DMS153 (cell line): ENCODE data around the gene ARCN1.
"Not testable (repeated sequence)": the region's sequence is repeated elsewhere in the genome, so short reads cannot be mapped to it uniquely, and the experiment has no call there.

ENCODE experiments used
- DNase-seq: peaks from one replicate; lab custom pipeline; 2025; lab: John Stamatoyannopoulos, UW

Gene ARCN1

DNA sequence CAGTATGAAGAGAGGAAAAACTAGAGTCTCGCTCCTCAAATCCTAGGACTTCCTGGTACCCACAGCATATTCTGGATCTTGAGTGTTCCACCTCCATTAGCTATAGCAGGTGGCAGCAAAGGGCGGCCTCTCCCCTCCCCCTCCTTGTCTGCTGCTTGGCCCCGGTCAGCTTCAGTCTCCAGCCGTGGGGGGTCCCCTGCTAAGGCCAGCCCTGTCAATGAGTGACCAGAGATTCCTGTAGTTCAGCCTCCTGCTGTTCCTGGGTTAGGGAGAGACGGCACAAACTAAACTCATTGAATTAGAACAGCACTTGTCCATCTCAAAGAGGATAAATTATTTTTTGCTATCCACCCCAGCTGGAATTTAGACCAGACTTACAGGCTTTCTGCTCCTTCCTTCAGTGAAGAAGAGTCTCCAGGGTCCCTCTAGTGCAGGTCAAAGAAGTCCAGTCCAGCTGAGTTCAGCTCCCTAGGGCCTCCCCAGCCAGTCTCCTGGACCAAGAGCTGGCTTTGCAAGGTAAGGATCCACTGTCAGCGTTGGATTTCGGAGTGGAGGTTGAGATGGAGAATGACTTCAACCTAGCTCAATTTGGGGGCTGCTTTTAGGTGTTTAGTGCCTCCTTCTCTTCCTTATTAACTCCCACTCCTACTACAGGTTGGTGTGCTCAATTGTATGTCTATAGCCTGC is 34.1 kb downstream of the ARCN1 start:
- no peak for DNase-seq

DNA sequence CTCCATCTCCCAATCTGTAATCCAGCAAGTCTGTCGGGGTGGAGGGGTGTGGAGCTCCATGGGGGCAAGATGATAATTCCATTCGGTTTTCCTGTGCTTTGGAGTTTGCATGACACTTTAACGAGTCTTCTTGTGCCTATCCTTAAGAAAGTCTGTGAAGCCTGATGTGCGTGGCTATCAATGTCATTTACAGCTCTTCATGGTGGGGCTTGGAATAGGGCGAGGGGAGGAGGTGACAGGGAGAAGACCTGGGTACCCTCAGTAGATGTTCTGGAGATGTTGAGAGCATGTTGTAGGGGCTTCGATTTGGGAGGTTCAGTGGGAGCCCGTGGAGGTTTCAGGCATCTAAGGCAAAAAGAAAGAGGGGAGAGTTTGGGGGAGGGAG is 34.6 kb downstream of the ARCN1 start:
- no peak for DNase-seq

DNA sequence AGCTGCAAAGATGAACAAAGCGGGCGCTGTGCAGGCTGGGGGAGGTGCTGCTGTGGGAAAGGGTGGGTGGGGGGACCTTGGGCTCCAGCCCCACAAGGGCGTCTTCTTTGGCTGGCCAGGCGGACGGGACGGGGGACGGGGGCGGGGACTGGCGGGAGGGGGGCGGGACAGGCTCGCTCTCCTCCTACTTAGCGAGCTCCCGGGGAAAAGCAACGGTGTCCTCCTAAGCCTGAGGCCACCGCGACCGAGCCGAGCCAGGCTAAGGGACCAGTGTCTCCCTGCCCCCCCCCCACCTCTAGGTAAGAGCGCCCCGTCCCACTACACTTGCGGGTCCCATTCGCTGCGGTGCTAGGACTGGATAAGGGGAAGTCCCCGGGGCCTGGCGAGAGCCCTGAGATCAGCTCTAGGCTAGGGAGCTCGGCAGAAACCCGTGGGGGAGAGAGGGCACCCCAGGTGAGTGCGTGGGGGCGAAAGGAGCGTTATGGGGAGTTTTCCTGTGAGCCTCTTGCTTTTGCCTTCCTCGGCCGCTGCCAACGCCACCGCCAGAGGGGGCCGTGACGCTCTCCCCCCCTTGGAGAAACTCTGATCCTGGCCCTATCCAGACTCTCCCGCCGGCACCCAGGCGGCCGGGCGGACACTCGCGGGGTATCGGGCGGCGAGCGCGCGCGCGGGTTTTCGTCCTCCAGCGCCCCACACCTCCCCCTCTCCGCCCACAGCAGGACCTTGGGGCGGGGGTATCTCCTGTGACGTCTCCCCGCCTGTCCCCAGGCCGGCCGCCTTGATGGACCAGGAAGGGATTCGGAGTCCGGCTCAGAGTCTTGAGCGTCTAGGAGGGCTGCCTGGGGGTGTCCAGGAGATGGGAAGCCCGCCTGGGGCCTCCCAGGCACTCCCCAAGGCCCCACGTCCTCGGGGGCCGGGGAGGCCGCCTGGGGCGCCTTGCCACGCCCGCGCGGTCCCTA is 35.5 kb downstream of the ARCN1 start, which contains the start of gene PHLDB1:
Gene PHLDB1 (plus strand): TSS at position 215 of the 959 bp plus-strand sequence. CDS start 6,222 bp downstream, outside the sequence.
- DNase-seq, result no peak

DNA sequence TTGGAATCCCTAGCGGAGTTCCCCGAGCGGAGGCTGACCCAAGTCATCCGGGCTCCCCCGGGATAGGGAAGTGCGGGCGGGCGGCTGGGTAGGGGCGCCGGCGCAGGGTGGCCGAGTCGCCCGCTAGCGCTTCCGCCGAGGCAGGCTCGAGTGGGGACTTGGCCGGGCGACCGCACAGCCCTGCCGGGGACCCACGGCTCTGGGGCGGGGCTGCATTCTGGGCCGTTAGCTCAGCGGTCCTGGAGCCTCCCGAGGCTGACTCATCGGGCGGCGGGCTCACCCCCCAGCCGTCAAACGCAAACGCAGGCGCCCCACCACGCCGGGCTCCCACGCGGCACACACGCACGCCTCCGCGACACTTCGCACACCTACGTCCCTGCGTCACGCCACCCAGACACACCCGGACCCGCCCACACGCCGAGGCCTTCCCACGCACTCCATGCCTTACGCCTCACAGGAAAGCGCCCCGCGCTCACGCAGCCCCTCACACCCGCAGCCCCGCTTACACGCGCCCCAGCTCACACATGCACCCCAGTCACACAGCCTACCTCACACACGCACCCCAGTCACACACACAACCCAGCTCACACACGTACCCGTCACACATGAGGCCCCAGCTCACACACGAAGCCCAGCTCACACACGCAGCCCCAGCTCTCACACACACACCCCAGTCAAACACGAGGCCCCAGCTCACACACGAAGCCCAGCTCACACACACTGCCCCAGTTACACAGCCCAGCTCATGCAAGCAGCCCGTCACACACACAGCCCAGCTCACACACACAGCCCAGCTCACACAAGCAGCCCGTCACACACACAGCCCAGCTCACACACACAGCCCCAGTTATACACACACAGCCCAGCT is 36.4 kb downstream of the ARCN1 start:
- no peak for DNase-seq

DNA sequence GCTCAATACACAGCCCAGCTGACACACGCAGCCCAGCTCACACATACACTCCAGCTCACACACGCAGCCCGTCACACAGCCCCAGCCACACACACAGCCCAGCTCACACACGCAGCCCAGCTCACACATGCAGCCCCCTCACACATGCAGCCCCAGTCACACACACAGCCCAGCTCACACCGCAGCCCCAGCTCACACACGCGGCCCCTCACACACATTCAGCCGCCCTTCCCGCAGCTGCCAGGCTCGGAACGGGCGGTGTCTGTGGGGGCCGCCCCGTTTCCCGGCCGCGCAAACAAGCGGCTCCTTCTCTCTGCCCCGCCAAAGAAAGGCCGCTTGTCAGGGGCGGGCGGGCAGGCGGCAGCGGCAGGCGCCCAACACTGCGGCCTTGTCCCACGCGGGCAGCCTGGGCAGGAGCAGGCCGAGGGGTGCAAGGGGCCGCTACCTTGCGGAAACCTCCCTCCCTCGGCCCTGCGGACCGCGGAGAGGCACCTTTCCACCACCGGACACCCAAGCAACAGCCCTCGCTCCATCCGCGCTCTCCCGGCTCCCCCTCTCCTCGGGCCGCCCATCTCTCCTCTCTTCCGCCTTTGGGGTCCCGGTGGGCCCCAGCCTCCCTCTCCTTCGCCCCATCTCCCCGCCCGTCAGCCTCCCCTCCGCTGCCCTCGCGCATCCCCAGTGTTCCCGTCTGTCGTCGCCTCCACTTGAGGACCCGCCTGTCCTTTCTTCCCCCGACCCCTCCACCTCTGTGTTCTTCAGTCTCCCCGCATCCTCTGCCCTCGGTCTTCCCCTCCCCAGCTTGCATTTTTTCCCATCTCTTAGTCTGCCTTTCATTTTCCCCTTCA is 37.4 kb downstream of the ARCN1 start:
- no peak for DNase-seq

DNA sequence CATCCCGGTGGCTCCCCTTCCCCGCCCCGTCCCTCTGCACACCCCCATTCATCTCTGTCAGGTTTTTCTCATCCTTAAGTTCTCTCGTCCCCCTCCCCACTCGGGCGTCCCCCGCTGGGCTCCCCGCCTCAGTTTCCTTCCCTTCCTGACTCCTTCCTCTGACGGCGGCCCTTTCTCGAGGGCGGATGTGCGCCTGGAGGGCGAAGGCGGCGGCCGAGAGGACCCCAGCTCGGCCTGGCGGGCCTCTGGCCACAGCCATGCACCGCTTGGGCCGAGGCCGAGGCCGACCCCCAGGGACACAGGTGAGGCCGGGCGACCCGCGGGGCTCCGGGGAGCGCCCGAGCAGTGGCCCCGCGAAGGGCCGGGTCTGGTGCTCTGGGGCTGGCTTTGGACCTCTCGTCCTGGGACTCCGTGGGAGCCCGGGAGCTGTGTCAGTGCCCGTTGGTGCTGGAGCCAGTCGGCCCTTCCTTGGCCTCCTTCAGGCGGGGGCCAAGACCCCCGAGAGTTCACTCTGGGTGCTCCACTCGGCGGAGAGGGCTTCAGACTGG is 38.1 kb downstream of the ARCN1 start:
- DNase-seq, result no peak

DNA sequence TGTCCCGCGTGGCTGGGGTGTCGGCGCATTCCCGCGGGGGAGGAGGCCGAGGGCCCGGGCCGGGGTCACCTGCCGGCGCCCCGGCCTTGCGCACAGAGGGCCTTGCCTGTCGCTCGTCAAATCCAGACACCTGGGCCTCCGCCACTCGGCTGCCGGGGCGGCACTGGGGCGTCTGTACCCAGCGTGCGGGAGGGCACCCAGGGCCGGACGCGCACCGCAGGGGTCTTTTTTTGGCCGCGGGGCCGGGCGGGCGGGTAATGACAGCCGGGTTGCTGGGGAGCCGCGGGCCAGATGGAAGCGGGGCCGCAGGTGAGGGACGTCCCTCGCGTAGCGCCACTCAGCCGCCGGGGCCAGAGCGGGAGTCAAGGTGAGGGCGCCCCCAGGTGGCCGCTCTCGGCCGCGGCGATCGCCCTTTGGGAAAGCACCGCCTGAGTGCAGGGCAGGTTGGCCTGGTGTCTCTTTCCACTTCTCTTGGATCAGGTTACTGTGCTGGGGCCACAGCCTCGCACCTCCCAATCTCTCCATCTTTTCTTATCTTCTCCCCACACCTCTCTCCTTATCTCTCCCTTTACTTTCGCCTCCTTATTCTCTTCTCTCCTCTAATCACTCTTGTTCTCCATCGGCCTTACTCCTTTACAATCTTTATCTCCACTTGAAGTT is 38.7 kb downstream of the ARCN1 start:
- DNase-seq, result no peak

DNA sequence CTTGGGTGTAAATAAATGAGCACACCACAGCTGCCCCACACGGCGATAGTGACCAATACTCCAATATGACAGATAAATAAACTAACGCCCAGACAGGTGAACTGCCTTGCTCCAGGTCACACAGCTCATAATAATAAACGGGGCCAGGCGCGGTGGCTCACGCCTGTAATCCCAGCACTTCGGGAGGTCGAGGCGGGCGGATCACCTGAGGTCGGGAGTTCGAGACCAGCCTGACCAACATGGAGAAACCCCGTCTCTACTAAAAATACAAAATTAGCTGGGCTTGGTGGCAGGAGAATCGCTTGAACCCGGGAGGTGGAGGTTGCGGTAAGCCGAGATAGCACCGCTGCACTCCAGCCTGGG is 39.2 kb downstream of the ARCN1 start:
- DNase-seq, result not testable (repeated sequence)

DNA sequence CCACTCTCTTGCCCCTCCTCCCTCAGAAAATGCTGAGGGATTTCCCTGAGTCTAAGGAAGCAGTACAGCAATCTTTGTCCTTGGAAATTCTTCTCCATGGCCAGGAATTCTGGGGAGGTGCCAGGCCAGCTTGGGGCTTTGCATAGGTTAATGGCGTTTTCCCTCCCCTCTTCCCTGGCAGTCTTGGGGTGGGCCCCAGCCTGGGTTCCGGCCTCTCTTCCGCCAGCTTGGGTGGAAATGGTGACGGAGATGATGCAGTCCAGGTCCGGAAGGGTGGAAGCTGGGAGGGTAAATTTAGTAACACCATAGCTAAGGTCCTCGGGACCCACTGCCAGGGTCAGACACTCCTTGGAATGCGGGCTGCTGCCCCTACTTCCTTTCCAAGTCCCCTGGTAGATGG is 40.2 kb downstream of the ARCN1 start:
- DNase-seq, result no peak

DNA sequence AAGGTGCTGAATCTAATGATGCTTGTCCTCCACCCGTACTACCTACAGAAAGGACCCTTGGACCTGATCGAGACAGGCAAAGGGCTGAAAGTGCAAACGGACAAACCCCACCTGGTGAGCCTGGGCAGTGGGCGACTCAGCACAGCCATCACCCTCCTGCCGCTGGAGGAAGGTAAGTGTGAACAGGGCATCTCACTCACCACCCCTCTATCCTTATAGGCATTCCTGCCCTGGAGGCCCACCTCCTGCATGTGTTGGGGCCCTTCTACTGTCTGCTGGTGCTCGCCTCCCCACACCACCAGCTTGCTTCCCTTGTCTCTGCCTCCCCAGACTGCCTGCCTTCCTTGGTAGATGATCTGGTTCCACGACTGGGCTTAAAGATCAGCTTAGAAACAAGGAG is 42.3 kb downstream of the ARCN1 start:
- DNase-seq, result no peak

DNA sequence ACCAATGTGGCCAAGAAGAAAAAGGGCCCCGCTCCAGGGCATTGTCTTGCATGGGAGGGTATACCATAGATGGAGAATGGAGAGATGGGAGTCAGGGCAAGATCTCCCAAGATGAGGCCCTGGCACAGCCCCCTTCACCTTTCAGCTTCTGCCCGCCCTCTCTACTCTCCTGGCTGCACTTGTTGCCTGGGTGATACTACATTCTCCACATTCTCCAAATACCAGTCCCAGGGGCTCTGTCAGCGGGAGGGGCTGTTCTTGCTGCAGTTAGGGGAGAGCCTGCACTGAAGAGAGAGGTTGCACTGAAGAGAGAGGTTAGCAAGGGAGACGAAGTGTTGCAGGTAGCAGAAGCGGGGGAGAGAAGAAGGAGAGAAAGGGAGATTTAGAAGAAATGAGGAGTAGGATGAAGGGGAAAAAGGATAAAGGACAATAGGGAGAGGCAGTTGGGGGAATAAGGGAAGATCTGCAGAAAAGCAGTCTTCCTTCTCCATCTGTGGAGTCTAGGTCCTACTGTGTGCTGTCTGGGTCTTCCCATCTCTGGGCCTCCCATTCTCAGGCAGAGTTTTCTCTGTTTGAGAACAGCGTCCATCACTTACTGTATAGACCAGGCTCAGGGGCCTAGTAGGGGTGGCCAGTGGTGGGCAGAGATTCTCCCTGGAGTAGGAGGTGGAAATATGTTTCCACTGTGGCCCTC is 43.2 kb downstream of the ARCN1 start:
- no peak for DNase-seq

DNA sequence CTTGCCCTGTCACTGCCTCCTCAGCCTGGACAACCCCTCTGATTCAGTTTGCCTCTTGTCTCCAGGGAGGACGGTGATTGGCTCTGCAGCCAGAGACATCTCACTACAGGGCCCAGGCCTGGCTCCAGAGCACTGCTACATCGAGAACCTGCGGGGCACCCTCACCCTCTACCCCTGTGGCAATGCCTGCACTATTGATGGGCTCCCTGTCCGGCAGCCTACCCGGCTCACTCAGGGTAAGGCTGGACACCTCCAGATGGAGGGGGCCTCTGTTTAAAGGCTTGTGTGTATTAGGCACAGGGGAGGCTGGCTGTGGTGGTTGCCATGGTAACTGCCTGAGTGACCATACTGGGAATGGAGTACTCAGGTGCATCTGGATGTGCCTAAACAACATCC is 43.8 kb downstream of the ARCN1 start:
- no peak for DNase-seq

DNA sequence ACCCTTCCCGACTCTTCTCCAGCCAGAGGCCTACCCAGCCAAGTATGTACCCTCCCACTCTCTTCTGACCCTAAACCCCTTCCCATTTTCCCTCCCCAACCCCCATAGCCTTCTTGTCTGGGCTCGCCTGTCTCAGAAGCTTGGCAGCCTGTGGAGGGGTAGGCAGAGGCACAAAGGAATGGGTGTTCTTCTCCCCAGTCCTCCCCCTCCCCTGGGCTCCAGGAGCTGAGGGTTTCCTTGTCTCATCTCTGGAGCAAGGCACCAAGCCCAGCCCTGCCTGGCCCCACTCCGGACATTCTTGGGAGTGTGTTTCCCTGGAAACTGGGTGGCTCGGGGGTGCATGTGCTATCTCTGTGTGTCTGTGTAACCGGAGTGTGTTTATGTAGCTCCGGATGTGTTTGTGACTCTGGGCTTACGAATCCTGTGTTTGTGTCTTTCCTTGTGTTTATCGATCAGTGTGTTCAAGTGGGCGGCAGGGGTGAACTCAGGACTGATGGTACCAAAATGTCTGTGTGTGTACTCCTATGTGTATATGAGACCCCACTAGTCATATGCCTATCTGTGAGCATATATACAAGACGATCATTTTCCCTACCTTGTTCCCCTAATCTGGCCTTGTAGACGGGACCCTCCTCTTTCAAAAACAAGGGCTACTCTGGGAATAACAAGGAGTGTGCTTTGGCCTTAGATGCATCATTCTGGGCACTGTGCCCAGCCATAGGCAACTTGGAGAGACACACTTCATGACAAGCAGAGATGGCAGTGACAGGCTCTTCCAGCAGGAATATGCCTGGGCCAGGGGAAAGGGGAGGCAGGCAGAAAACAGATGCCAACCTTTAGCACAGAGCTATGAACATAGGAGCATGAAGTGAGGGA is 46.1 kb downstream of the ARCN1 start:
- DNase-seq, result no peak

DNA sequence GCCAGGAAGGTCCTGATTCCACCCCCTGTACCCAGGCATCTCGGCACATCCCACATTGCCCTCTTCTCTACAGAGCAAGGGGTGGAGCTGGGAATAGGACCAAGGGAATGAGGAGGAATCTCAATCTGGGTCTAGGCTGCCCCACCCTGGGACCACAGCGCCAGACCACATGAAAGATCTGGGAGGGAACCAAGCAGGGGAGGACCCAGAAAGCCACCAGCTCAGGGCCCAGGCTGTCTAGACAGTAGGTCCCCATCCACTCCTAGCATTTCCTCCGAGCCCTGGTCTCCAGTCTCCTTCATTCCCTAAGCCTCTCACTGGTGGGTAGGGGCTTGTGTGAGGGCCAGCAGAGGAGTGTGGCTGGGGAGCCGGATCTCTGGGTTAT is 46.8 kb downstream of the ARCN1 start:
- DNase-seq, result no peak

DNA sequence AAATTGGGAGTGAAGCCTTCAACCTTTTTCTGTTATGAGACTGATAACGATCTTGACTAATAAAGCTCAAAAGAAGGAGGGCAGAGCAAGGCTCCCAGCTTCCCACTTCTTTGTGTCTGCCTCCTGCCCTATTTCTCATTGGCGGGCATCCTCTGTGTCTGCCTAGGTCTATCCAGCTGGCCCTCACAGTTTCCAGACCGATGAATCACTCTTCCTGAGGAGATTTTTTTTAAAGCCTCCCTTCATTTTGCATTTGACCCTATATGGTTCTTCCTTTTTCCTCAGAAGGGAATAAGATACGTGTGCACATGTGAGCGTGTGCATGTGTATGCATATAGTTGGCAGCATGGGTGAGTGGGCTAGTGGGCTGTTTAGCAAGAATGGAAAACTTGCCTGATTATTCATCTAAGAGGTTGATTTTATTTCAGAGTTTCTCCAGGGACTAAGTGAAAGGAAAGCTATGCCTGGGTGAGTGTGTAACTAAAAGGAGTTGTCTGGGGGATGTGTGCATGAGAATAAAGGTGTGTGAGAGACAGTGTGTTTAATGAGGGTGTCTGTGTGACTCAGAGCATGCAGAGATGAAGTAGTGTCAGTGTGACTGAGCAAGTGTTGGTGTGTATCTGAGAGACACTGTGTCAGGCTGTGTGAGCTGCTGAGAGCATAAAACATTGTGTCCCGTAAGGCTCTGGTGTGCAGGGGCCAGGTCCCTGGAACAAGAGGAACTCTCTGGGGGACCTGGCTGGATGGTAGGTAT is 47.4 kb downstream of the ARCN1 start:
- DNase-seq, result no peak

DNA sequence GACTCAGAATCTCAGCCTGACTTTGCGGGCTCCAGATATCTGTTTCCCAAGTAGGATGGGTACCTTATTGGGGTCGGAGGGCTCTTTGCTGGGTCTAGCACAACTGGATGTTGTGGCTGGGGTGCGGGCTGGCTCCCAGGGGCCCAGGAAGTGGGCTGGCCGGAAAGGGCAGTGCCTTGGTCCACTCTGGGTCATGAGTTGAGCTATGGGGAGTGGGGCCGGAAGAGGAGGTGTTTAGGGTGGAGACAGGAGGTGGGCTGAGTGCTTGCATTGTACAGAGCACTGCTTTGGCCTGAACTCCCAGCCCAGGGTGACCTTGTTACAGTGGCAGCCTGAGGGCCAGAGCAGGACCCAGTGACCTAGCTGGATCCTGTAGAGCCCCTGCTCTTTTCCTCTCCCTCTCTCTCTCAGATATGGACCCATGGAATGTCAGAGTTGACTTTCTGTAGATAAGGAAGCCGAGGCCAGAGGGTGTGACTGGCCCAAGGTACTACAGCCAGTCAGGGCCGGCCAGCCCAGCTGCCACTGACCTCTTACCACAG is 48.4 kb downstream of the ARCN1 start:
- DNase-seq, result no peak

DNA sequence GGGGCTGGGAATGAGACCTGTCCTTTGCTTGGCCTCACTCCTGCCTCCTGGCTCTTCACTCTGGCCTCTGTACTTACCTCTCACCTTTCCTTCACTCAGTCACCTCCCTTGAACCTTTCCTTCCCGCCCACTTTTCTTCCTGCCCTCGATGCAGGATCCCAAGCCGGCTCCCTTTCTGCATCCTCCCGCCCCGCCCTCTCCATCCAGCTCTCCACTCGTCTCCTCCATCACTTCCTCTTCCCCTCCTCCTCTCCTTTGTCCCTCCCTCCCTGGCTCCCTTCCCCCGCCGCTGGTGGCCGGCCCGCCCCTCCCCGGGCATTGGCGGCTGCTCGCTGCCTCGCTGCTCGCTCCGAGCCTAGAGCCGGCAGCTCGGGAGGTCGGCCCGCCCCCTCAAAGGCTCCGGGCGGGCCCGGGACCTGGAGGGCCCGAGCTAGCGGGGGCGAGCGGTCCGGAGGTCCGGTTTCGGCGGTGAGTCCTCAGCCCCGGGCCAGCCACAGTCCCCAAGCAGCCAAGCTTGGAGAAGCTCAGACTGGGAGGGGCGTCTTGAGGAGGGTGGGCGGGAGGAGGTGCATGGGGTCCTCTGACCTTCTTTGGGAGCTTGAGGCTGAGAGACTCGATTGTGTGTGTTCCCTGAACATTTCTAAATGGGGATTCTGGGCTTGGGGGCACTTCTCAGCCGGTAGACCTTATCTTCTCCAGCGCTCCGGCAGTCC is 49.0 kb downstream of the ARCN1 start:
- peak; percentile 89 for DNase-seq
